ENCODE results near the gene PATJ.

The PATJ gene

GRCh38 chr1:61993331-61993961 lies 251.2 kb downstream of the PATJ start:
- no peak for DNase-seq

GRCh38 chr1:61995641-61996040 lies 253.4 kb downstream of the PATJ start:
- DNase-seq = no peak

- no peak for DNase-seq
Measured at GRCh38 chr1:61997123-61997522, 254.8 kb downstream of the PATJ start.

GRCh38 chr1:62003777-62004176 lies 261.5 kb downstream of the PATJ start:
- DNase-seq = no peak

- DNase-seq = no peak
Measured at GRCh38 chr1:62006690-62007089, 264.4 kb downstream of the PATJ start.

GRCh38 chr1:62011006-62011405 lies 268.7 kb downstream of the PATJ start:
- no peak for DNase-seq

GRCh38 chr1:62012095-62012494 lies 269.8 kb downstream of the PATJ start:
- DNase-seq = no peak

- DNase-seq = no peak
Measured at GRCh38 chr1:62012836-62013235, 270.6 kb downstream of the PATJ start.

- DNase-seq = no peak
Measured at GRCh38 chr1:62013264-62013663, 271.0 kb downstream of the PATJ start.

GRCh38 chr1:62022382-62022983 lies 280.2 kb downstream of the PATJ start:
- DNase-seq = no peak

GRCh38 chr1:62024690-62025089 lies 282.4 kb downstream of the PATJ start:
- DNase-seq = no peak

GRCh38 chr1:62025154-62025553 lies 282.9 kb downstream of the PATJ start:
- no peak for DNase-seq

- no peak for DNase-seq
Measured at GRCh38 chr1:62025892-62026291, 283.6 kb downstream of the PATJ start.

- no peak for DNase-seq
Measured at GRCh38 chr1:62029704-62030103, 287.4 kb downstream of the PATJ start.

GRCh38 chr1:62034790-62035189 lies 292.5 kb downstream of the PATJ start:
- no peak for DNase-seq

GRCh38 chr1:62037274-62037673 lies 295.0 kb downstream of the PATJ start:
- DNase-seq = no peak

GRCh38 chr1:62038594-62039284 lies 296.5 kb downstream of the PATJ start:
- no peak for DNase-seq

GRCh38 chr1:62040450-62040849 lies 298.2 kb downstream of the PATJ start:
- DNase-seq = no peak

- no peak for DNase-seq
Measured at GRCh38 chr1:62040973-62041372, 298.7 kb downstream of the PATJ start.

GRCh38 chr1:62043154-62043553 lies 300.9 kb downstream of the PATJ start:
- no peak for DNase-seq

GRCh38 chr1:62045574-62045973 lies 303.3 kb downstream of the PATJ start:
- DNase-seq = no peak

- DNase-seq = no peak
Measured at GRCh38 chr1:62046927-62047326, 304.6 kb downstream of the PATJ start.

GRCh38 chr1:62050165-62050564 lies 307.9 kb downstream of the PATJ start:
- DNase-seq = no peak

GRCh38 chr1:62052946-62053345 lies 310.7 kb downstream of the PATJ start:
- no peak for DNase-seq

GRCh38 chr1:62054188-62054587 lies 311.9 kb downstream of the PATJ start:
- DNase-seq = no peak
